Hematopoietic multipotent progenitor cell treated with erythropoietin and hydrocortisone succinate and interleukin-3 and kit ligand, for 17 days (in vitro differentiated cells): Measurements from ENCODE around the gene GGT5.
"Not testable (repeated sequence)": the region's sequence is repeated elsewhere in the genome, so short reads cannot be mapped to it uniquely, and the experiment has no call there.

ENCODE experiments used
- DNase-seq: peaks from one replicate; pipeline ENCODE4 v3.0.0-alpha.2; 2015; ENCODE audit warnings: low spot score

The GGT5 gene

DNA sequence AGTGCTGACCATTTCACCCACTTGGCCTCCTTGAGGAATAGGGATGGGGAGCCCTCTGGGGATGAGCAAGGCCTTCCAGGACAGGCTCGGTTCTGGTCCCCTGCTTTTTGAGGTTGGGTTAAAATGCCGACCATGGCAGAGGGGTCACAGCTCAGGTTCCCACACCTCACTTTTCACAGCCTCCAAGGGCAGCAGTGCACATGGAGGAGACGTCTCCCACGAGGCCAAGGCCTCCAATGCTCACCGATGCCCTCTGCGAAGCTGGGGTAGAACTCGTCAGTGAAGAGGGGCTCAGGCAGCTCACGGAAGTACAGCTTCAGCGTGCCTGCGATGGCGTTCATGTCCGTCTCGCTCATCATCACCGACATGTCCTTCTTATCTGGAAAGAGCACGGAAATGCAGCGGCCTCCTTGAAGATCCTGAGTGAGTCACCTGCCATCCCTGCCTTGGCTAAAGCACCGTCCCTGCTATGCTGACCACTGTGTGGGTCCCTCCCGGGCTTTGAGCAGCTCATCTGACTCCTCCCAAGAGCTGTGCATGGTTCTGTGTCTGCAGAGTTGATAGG, 17.4 kb upstream of the GGT5 start:
- DNase-seq = not testable (repeated sequence)

DNA sequence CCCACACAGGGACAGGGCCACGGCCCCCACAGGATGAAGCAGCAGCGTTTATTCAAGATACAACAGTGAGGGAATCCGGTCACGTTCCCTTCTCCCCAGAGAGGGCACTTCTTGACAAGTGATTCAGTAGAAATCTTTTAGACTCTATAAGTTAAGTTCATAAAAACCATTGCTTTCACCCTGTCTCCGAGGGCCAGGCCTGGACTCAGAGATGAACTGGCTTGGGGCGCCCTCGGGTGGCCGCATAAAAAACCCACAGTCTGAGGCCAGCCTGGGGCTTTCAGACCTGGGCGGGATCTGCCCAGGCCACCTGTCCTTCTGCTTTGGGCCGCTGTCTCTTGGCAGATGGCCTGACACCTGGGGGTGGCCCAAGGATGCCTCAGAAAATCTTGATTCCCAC, 14.6 kb upstream of the GGT5 start:
- peak; percentile 56 for DNase-seq

DNA sequence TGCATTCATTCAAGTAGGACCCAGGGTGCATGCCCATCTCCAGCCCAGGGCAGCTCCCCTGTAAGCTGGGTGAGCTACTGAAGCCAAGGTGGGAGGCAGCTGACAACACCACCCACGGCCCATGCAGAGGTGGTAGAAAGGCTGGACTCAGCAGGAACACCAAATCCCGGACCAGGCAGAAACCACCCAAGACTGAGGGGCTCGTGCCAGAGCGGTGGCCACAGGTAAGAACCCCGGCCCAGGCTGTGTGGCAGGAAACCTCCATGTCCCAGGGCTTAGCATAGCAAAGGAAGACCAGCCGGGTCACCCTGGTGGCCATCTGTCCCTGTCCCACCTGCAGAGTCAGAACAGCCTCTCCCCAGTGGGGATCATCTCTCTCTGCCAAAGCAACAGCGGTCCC, 11.9 kb upstream of the GGT5 start:
- DNase-seq = not testable (repeated sequence)

DNA sequence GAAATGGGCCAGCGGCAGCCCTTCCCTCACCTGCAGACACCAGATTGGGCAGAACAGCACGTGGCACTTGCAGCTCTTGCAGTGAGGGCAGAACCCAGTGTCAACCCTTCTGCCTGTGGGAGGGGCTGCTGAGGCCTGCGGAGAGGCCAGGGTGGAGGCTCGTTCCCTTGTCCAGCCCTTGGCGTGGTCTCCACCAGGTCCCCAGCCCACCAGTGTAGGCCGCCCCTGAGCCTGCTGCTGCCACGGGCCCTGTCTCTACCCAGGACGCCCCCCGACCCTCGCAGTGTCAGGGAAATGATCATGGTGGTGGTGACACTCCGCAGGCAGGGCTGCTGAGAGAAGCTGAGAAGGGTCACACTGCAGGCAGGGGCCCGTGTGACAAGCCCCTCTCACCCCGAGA, 11.3 kb upstream of the GGT5 start:
- not testable (repeated sequence) for DNase-seq

DNA sequence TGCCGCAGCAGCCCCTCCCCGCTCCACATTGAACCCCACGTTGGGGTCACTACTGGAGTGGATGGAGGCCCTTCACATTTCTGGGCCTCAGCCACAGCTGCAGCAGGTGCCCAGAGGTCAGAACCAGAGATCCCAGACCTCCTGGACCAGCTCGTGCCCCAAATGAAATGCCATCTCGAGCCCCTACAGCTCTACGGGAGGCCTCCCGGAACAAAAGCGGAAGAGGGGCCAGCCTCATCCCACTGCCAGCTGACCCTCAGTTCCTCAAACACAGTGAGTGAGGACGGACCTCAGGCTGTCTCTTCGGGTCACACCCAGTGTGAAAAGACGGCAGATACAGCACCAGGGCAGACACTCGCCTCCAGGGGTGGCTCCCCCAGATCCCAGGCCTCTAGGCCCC, 8.2 kb upstream of the GGT5 start:
- not testable (repeated sequence) for DNase-seq

DNA sequence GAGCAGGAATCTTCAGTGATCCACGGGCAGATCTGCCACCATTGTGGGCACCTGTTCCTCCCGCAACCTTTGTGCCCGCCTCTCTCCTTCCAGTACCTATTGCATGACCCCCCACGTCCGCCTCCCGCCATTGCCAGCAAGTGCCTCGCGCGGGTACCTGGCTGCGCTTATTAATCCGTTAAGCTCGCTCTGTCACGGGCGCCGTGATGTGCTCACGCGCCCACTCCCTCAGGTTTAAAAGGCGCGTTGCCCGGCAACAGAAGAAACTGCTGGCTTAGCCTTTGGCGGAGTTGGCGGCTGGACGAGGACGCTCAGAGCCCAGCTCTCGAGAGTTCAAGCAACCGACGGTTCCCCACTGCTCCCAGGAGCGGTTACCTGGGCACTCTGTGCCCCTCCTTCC, 6.4 kb upstream of the GGT5 start:
- not testable (repeated sequence) for DNase-seq

DNA sequence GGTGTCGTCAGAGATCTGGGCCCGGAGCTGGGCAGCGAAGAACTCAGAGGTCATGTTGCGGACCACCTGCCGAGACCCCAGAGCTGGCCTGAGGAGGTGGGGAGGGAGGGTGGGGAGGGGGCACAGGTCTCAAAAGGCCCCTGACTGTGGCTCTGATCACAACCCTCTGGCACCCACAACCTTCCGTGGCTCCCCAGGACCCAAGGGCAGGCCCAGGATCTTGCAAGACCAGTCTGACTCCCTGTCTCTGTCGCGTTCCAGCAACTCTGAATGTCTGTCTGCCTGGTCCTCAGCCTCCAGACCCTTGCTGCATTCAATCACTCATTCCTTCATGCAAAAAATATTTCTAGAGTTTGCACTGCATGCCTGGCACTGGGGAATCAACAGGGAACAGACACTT, 4.5 kb upstream of the GGT5 start:
- DNase-seq = not testable (repeated sequence)

DNA sequence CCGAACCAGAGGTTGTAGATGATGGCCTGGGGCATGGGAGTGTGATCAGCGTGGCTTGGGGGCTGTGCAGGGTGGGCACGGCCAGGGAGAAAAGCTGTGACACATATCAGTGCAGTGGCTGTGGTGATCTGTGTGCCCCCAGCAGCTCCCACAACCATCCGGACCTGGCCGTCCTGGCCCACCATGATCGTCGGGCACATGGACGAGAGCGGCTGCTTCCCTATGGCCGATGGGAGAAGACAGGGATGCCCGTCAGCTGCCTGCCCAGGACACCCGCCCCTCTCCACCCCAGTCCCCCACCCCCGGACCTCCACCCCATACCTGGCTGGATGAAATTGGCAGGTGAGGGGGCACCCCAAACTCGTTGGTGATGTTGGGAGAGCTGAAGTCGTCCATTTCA, 3.7 kb upstream of the GGT5 start:
- not testable (repeated sequence) for DNase-seq

DNA sequence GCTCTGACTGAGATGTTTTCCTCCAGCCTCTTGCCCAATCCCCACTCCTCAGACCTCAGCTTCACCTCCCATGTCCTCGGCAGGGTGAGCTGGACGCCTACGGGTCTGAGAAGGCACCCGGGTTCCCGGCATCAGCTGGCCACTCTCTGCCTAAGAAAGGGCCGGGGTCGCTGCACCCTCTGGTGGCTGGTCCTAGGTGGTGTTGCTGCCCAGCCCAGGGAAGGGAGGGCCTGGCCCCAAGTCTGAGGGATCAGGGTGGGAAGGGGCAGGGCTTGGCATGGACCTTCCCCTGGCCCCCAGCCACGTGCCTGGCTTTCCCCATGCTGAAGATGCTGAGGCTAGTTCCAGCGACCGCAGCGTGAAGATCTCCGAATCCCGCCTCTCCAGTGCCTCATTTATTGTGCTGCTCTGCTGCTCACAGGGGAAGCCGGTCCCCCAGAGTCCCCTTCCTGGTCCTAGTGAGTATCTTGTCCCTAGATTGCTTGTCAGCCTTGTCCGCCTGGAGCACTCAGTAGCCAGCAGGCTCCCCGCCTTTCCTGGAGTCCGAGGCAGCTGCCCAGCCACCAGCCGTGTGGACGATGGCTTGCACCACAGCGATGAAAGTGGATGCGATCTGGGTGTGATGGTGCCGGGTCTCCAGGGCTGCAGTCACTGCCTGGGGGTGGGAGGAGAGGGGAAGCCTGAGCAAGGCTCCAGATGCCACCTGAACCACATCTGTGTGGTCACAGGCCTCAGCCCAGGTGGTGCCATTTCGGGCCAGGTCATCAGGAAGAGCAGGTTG, 2.9 kb upstream of the GGT5 start:
- peak; percentile 18 for DNase-seq

DNA sequence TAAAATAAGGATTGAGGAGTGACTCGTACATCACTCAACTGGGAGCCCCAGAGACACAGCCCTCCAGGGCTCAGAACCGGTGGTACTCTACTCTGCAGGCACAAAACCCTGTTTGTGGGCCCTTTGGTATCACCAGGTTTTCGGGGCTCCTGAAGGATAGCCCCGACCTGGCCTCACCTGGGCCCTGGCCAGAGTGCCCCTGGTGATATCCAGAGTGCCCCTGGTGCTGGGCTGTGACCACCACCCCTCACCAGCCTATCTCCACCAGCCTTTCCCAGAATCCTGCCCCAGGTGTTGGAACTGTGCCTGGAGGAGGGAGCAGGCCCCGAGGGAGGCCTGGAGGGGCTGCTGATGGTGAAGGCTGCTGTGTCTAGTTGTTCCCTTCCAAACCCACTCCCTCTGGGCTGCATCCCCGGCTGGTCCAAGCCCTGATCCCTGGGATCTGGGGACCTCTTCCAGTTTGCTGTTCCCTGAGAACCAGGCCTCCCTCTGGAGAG, 2.2 kb upstream of the GGT5 start:
- DNase-seq = no peak

DNA sequence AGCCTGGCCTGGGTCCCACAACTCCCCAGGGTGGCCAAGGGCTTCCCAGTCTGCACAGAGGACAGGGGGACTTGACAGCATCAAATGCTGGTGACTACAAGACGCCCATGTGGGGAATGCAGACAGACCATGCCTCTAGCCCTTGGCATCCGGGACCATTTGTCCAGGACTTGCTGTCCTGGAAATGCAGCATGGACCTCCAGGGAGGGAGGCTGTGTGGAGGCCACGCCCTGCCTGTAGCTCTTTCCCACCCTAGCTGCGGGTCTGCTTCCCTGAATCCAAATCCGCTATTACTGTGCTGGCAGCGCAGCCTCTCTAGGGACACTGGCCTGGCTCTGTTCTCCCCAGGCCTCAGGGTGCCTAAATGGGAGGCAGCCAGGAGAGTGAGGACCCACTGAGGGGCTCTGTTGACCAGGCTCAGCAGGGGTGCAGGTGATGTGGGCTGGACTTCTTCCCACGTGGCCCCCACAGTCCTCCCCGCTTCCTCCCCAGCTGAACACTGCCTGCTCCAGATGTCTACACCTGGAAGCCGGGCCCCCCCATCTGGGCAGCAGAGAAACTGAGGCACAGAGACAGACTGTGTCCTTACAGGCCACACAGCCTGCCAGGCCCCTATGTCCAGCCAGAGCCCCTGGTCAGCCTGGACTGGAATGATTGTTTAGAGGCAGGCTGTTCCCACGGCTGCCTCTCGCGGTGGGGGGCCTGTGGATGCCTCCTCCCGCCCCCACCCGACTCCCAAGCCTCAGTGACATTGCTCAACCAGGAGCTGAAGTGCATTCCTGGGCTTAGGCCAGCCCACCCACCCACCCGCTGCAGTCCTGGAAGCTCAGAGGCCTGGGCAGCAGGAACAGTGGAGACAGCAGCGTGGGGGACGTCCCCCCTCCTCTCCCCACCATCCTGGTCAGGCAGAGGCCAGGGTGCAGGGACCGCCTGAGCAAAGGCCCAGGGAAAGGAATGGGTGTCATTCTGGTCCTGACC, 991 bp upstream of the GGT5 start:
- not testable (repeated sequence) for DNase-seq

DNA sequence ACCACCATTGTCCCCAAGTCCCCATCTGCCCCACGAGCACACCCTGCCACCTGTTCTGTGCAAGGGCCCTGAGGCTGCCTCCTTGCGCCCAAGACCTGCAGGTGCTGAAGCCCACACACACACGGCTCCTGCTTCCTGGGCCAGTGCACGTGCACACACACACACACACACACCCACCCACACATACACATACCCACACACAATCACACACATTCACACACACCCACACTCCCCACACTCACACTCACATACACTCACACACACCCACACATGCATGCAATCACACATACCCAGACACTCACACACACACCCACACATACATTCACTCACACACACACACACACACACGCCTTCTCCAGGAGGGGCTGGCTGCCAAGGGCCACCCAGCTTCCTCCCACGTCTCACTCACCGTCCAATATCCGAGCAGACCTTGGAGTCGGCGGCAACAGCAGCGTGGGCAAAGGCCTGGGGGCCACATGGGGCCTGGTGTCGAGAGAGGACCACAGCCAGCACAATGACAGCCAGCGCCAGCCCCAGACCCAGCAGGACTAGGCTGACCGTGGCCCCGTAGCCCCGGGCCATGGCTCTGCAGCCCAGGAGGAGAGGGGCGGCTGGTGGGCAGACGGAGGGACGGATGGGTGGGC, 616 bp downstream of the GGT5 start:
- DNase-seq = no peak

DNA sequence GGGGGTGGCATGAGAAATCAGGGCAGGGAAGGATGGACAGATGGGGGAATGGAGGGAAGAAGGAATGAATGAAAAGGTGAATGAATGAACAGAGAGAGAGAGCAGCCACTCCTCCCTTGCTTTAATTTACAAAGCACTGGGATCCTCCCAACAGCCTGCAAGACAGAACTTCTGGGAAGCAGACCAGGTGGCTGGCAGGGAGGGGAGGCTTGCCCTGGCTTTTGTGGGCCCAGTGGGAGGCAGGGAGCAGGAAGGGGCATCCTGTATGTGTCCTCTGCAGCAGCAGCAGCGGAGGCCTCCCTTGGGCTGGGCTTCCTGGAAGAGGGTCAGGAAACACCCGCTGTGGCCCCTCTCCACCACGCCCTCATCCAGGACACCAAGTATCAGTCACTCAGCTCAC, 1.5 kb downstream of the GGT5 start:
- not testable (repeated sequence) for DNase-seq

DNA sequence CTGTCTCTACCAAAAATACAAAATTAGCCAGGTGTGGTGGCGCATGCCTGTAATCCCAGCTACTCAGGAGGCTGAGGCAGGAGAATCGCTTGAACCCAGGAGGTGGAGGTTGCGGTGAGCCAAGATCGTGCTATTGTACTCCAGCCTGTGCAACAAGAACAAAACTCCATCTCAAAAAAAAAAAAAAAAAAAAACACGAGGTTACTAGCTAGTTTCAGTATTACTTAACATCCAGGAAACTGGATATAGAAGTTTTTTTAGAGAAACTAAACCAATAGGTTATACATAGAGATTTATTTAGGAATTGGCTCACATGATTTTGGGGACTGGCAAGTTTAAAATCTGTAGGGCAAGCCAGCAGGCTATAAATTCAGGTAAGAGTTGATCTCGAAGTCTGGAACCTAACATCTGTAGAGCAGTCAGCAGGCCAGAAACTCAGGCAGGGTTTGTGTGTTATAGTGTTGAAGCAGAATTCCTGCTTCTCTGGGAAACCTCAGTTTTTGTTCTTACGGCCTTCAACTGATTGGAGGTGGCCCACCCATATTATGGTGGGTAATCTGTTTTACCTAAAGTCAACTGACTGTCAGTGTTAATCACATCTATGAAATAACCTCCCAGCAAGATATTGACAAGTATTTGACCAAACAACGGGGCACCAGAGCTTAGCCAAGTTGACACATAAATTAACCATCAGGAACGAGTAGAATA, 3.7 kb downstream of the GGT5 start:
- DNase-seq = not testable (repeated sequence)

DNA sequence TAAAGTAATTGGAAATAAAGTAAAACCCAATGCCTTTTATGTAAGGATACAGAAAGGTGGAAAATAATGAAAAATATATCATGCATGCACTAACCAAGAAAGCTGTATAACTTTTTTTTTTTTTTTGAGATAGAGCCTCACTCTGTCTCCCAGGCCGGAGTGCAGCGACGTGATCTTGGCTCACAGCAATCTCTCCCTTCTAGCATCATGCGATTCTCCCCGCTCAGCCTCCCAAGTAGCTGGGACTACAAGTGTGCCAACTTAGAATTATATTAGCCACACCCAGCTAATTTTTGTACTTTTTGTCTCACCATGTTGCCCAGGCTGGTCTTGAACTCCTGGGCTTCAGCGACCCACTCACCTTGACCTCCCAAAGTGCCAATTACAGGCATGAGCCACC, 4.5 kb downstream of the GGT5 start:
- DNase-seq = no peak

DNA sequence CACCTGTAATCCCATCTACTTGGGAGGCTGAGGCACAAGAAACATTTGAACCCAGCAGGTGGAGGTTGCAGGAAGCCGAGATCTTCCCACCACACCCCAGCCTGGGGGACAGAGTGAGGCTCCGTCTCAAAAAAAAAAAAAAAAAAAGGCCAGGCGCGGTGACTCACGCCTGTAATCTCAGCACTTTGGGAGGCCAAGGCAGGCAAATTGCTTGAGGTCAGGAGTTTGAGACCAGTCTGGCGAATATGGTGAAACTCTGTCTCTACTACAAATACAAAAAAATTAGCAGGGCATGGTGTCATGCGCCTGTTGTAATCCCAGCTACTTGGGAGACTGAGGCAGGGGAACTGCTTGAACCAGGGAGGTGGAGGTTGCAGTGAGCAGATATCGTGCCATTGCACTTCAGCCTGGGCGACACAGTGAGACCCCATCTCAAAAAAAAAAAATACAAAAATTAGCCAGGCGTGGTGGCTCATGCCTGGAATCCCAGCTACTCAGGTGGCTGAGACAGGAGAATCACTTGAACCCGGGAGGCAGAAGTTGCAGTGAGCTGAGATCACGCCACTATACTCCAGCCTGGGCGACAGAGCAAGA, 6.7 kb downstream of the GGT5 start:
- DNase-seq = not testable (repeated sequence)

DNA sequence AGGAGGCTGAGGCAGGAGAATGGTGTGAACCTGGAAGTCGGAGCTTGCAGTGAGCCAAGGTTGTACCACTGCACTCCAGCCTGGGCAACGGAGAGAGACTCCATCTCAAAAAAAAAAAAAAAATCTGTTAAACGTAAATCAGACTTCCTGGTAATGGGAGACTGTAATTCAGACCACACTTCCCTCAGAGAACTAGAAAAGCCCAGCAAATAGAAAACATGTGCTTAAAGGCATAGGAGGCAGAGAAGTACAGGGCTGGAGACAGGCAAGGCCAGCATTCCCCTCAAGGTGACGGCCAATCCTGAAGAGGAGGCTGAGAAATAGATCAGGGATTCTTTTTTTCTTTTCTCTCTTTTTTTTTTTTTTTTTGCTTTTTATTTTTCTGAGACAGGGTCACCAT, 8.2 kb downstream of the GGT5 start:
- DNase-seq = no peak

DNA sequence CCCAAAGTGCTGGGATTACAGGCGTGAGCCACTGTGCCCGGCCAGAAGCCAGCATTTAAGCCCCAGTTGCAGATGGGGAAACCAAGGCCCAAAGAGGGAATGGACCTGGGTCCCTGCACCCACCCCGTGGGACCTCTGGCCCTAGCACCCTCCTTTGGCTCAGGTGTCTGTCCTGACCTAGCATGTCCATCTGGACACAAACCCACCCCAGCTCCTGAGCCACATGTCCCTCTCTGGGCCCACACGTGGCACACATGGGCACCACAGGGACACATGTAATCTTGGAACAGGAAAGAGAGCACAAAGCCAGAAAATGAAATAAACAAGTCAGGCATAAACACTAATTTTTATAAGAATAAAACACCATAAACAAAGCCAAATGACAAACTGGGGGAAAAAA, 9.6 kb downstream of the GGT5 start:
- no peak for DNase-seq

DNA sequence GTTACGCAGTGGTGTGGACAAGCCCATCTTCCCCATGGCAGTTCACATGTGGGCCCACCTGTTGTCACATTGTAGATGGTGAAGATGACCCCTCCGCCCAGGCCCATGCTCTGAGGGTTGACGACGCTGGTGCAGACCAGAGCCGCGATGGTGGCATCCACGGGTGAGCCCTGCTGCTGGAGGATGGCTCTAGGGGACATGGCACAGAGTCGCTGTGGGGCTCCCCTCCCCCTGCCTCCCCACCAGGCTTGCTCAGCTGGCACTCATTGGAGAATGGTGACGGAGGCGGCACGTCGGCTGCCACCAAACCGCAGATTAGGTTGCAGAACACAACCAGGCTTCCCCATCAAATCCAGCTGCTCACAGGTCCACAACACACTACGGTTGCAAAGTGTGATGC, 11.1 kb downstream of the GGT5 start:
- DNase-seq = no peak

DNA sequence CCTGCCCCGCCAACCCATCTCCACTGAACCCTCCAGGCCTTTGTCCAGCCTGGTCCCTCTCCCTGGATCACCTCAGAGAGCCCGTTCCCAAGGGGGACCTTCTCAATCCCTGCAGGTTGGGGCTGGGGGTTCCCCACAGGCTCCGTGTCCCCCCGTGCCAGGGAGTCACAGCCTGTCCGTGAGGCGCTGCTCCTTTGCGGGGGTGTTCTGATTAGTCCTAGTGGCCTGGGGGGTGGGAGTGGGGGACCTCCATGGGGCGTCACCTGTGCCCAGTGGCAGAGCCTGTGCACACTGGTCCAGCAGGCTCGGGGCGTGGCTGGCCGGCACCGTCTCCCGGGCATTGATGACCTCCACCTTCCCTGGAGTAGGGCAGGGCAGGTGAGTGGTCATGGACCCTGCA, 11.6 kb downstream of the GGT5 start:
- DNase-seq = no peak

DNA sequence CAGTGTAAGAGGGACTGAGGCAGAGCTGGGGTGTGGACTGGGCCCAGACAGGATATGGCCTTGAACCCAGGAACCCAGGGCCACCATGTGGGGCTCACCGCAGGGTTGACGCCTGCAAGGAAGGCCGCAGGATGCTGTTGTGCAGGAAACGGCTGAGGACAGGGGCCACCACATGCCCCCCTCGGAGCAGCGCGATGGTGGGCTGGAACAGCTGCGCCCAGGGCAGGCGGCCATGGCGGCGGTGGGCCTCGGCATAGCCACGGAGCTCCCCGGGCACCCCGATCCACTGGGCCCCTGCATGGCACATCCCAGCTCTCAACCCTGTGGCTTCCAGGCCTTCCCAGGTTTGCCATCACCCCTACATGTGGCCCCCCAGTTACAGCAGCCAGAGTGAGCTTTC, 12.2 kb downstream of the GGT5 start:
- DNase-seq = no peak
